Muscle layer of colon (tissue), 2 donors: ENCODE results near the gene PPP1R14D.

Source experiments
- H3K27ac ChIP-seq: one replicate; pipeline ENCODE4 v1.7.0; 2013; ENCODE audit warnings: low read depth, mild to moderate bottlenecking, low read length, moderate library complexity
- H3K27me3 ChIP-seq, 2 donors: one replicate each; pipeline ENCODE4 v1.7.0; 2013; ENCODE audit warnings: low read length in 2 of 2, mild to moderate bottlenecking in 2 of 2; ENCODE audit not compliant: insufficient read depth in 2 of 2, control insufficient read depth in 1 of 2
- H3K36me3 ChIP-seq: one replicate; pipeline ENCODE4 v1.7.0; 2013; ENCODE audit warnings: mild to moderate bottlenecking, low read length; ENCODE audit not compliant: insufficient read depth
- H3K4me1 ChIP-seq: one replicate; pipeline ENCODE4 v1.7.0; 2013; ENCODE audit warnings: mild to moderate bottlenecking, low read length; ENCODE audit not compliant: insufficient read depth
- H3K4me3 ChIP-seq, 2 donors: one replicate each; pipeline ENCODE4 v1.7.0; 2013; ENCODE audit warnings: low read length in 2 of 2, low read depth in 1 of 2, mild to moderate bottlenecking in 1 of 2, moderate library complexity in 1 of 2
- H3K9ac ChIP-seq: one replicate; pipeline ENCODE4 v1.7.0; 2013; ENCODE audit warnings: low read length
- H3K9me3 ChIP-seq: one replicate; pipeline ENCODE4 v1.7.0; 2013; ENCODE audit warnings: mild to moderate bottlenecking, low read length
- donor health status: abdominal sarcoma.
- donor health status: Adenocarcinoma of cecum.

Gene PPP1R14D

DNA sequence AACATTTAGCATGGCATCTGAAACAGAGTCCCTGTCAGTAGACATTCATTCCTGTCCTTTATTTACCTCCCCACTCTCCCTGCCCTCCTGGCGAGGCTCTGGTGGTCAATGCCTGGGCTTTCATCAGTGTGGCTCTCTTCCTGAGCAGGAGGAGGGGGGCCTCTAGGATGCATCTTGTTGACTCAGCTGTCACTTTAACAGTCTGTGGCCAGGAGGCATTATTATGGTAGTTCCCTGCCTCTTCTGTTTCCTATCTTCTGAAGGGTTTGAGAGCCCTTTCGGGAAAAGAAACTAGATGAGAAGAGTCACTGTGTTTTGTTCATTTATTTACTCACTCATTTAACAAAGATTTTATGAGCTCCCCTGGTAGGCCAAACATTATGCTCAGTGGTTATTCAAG lies 2.4 kb upstream of the PPP1R14D start:
- no peaks in the 10 kb centered on the region for H3K27me3 ChIP-seq

DNA sequence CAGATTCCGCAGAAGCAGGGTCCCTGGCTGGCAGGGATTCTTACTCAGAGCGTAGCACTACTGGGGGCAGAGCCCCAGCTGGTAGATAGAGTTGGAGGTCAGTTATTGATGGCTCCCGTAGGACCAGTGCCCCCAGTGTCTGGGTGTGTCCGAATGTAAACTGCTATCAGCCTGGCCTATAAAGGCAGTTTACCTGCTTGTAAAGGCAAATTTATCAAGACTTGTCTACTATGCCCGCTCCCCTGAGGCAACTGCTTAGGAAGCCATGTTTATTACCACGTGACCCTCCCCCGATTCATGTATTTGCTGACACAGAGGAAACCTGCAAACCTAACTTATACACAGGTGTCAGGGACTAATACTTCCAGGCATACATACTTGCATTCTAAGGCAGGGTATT lies 607 bp upstream of the PPP1R14D start:
- H3K27me3 ChIP-seq, result no peaks in the 10 kb centered on the region
- no peak overlapping the region for H3K27ac ChIP-seq
- H3K9ac ChIP-seq, result no peak overlapping the region
- no peaks in the 10 kb centered on the region for H3K4me1 ChIP-seq
- no peaks in the 10 kb centered on the region for H3K36me3 ChIP-seq
- no peaks in the 10 kb centered on the region for H3K9me3 ChIP-seq
- H3K4me3 ChIP-seq, result no peak overlapping the region

More for the DNA sequence above, 2.4 kb upstream of the PPP1R14D start:
- no peaks in the 10 kb centered on the region for H3K9me3 ChIP-seq
- H3K4me3 ChIP-seq, result no peak overlapping the region
- H3K36me3 ChIP-seq, result no peaks in the 10 kb centered on the region
- no peaks in the 10 kb centered on the region for H3K4me1 ChIP-seq
- no peak overlapping the region for H3K9ac ChIP-seq
- no peak overlapping the region for H3K27ac ChIP-seq

DNA sequence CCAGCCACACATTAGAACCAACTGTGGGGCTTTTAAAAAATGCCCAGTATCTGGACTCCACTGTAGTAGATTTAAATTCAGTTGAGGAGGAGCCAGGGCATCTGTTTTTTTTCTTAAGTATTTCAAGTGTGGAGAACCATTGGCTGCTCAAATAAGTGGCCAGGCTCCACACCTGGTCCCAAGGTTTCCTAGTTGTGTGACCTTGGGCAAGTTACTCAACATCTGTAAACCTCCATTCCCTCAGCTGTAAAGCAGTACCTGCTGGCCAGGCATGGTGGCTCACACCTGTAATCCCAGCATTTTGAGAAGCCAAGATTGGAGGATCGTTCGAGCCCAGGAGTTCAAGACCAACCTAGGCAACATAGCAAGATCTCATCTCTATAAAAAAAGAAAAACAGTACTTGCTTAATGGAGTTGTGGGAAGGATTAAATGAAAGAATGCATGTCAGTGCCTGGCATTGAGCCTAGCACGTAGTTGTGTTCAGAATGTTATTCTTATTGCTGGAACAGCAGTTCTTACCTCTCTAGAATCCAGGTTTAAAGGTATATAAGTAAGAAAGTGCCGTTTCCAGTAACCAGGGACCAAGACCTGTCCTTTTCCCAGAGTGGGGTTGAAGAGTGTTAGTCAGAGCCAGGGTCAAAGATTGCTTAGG lies 2.0 kb downstream of the PPP1R14D start:
- H3K4me1 ChIP-seq, result no peaks in the 10 kb centered on the region
- H3K9ac ChIP-seq, result no peak overlapping the region
- no peak overlapping the region for H3K4me3 ChIP-seq
- no peaks in the 10 kb centered on the region for H3K9me3 ChIP-seq
- H3K27me3 ChIP-seq, result no peaks in the 10 kb centered on the region
- no peaks in the 10 kb centered on the region for H3K36me3 ChIP-seq
- no peak overlapping the region for H3K27ac ChIP-seq

DNA sequence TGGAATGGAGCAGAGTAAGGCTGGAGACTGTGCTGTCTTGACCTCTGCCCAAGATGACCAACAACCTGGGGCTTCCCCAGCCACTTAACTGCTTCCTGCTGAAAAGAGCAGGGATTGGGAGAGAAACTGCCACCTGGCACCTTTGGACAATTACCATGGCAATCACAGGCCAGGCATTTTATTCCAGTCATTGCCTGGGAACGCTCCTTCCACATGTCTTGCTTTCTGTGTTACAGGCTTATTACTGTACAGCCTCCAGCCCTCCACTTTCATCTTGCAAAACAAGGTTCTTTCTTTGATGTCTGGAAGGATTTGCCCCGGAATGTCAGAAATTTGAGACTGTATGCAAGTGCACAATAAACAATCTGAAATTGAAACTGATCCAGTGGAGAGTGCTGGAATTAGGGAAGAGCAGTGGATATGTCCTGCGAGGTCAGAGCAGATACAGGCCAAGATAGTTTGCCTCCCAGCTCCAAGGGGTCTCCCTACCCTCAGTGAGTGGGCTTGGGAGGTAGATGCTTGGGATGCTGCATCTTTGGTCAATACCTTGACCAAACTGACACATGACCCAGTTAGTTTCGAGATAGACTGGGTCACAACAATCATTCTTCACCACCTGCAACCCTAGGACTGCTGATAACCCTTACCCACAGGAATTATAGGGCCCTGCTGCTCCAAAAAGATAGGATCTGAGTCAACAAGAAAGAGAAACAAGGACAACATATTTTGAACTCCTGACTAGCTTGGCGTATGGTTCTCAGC lies 2.7 kb downstream of the PPP1R14D start:
- no peak overlapping the region for H3K27ac ChIP-seq
- no peaks in the 10 kb centered on the region for H3K4me1 ChIP-seq
- H3K4me3 ChIP-seq, result no peak overlapping the region
- no peaks in the 10 kb centered on the region for H3K27me3 ChIP-seq
- no peaks in the 10 kb centered on the region for H3K9me3 ChIP-seq
- no peak overlapping the region for H3K9ac ChIP-seq
- H3K36me3 ChIP-seq, result no peaks in the 10 kb centered on the region

DNA sequence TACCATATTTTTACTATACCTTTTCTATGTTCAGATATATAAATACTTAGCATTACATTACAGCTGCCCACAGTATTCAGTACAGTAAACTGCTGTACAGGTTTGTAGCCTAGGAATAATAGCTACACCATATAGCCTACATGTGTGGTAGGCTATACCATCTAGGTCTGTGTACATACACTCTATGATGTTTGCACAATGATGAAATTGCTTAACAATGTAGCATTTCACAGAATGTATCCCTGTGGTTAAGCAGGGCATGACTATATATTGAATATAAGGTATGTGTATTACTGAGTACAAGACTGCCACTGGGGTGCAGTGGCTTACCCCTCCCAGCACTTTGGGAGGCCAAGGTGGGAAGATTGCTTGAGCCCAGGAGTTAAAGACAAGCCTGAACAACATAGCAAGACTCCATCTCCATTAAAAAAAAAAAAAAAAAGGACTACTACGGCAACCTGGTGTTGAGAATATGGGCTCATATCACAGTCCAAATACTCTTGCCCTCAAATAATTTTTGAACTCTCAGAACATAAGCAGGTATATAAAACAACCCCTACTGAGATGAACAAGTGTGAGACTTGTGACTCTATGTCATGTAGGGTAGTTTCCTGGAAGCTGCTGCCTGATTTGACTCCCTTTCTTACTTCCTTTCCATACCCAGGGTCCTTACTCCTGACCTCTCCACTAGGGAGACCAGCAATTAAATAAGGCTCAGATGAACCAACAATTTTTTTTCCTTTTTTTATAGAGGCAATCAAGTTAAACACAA lies 4.8 kb downstream of the PPP1R14D start:
- H3K9ac ChIP-seq, result no peak overlapping the region
- H3K4me1 ChIP-seq, result no peaks in the 10 kb centered on the region
- H3K9me3 ChIP-seq, result no peaks in the 10 kb centered on the region
- H3K4me3 ChIP-seq, result no peak overlapping the region
- H3K27ac ChIP-seq, result no peak overlapping the region
- H3K36me3 ChIP-seq, result no peaks in the 10 kb centered on the region
- H3K27me3 ChIP-seq, result no peaks in the 10 kb centered on the region

DNA sequence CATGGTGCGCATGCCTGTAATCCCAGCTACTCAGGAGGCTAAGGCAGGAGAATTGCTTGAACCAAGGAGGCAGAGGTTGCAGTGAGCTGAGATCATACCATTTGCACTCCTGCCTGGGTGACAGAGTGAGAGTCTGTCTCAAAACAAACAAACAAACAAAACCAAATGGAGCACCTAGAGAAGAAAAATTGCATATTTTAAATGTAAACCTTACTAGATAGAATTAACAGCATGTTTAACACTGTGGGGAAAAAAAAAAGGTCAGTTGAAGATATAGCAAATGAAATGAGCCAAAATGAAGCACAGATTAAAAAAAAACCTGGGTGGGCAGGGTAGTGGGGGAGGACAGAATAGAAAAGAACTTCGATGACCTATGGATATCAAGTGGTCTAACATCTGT lies 7.3 kb downstream of the PPP1R14D start:
- no peak overlapping the region for H3K4me3 ChIP-seq
- H3K27ac ChIP-seq, result no peak overlapping the region
- H3K4me1 ChIP-seq, result no peaks in the 10 kb centered on the region
- no peak overlapping the region for H3K9ac ChIP-seq
- no peaks in the 10 kb centered on the region for H3K27me3 ChIP-seq
- no peaks in the 10 kb centered on the region for H3K9me3 ChIP-seq
- no peaks in the 10 kb centered on the region for H3K36me3 ChIP-seq

DNA sequence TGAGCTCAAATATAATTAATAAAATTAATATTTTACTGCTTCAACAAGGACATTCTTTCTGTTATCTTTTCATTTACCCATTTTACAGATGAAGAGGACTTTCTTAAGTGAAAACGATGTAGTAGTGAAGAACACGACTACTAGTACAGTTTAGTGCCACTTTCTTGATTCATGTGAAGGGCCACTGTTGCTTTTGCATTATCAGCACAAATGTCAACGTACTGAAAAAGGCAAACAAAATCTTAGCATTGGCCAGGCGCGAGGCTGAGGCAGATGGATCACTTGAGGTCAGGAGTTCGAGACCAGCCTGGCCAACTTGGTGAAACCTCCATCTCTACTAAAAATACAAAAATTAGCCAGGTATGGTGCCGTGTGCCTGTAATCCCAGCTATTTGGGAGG lies 9.5 kb downstream of the PPP1R14D start:
- no peaks in the 10 kb centered on the region for H3K9me3 ChIP-seq

DNA sequence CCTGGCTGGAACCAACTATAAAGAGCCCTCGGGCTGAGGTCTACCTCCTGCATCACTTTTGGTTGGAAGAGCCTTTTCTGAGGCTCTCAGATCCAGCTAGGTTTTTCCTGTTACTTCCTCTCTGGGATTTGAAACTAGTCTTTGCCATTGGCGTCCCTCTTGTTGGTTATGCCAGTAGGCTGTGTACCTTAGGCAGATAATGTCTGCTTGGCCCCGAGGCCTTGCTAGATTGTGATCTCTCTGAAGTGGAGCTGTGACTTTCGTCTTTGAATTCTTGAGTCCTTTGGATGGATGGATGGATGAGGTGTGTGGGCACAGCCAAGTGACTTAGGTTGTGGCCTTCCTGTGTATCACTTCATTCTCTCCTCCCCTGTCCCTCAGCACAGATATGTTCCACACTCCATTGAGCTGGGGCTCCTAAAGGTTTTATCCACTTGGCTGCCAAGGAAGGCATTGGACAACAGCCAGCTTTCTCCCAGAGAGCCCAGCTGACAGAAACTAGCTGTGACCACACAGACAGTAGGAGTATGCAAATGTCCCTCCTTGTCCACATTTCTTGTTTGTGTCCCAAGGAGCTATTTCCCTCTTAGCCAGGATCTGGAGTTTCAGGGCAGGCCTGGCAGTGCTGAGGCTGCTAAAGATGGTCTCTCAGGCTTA lies 13.3 kb downstream of the PPP1R14D start:
- H3K36me3 ChIP-seq, result peaks cover 28% of the 10 kb centered on the region
- H3K27ac ChIP-seq, result no peak overlapping the region
- no peaks in the 10 kb centered on the region for H3K4me1 ChIP-seq

More for the DNA sequence above, 9.5 kb downstream of the PPP1R14D start:
- Histone ChIP-seq H3K9ac (no peak overlapping the region), H3K4me1 (no peaks in the 10 kb centered on the region), H3K4me3 (no peak overlapping the region), H3K27me3 (no peaks in the 10 kb centered on the region), H3K36me3 (peaks cover 10% of the 10 kb centered on the region), H3K27ac (no peak overlapping the region)

DNA sequence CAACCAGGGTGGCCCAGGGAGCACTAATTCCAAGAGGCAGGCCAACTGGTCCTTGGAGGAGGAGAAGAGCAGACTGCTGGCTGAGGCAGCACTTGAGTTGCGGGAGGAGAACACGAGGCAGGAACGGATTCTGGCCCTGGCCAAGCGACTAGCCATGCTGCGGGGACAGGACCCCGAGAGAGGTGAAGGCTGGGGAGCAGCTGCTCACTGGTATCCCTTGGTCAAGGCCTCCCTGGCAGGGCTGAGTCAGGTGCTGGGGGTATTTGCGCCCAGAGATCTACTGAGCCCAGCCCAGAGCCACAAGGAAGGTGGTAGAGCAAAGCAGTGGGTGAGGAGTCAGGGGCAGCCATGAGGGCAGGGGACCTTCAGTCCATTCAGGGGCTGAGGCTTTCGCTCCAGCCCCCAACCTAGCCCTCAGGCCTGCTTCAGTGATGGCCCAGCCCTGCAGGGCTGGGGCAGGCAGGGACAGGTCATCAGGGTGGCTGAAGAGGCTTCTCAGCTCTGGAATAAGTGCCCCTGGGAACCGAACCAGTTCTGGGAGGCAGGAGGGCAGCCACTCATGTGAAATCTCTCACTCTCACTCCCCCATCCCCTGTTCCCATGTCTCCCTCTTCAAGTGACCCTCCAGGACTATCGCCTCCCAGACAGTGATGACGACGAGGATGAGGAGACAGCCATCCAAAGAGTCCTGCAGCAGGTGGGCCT lies 15.6 kb downstream of the PPP1R14D start:
- Histone ChIP-seq H3K27me3 (no peaks in the 10 kb centered on the region), H3K4me3 (no peak overlapping the region), H3K9ac (no peak overlapping the region), H3K36me3 (peaks cover 28% of the 10 kb centered on the region), H3K27ac (no peak overlapping the region), H3K9me3 (no peaks in the 10 kb centered on the region), H3K4me1 (peaks cover 9% of the 10 kb centered on the region)

More for the DNA sequence above, 13.3 kb downstream of the PPP1R14D start:
- Histone ChIP-seq H3K4me3 (no peak overlapping the region), H3K9me3 (no peaks in the 10 kb centered on the region), H3K27me3 (no peaks in the 10 kb centered on the region), H3K9ac (no peak overlapping the region)

DNA sequence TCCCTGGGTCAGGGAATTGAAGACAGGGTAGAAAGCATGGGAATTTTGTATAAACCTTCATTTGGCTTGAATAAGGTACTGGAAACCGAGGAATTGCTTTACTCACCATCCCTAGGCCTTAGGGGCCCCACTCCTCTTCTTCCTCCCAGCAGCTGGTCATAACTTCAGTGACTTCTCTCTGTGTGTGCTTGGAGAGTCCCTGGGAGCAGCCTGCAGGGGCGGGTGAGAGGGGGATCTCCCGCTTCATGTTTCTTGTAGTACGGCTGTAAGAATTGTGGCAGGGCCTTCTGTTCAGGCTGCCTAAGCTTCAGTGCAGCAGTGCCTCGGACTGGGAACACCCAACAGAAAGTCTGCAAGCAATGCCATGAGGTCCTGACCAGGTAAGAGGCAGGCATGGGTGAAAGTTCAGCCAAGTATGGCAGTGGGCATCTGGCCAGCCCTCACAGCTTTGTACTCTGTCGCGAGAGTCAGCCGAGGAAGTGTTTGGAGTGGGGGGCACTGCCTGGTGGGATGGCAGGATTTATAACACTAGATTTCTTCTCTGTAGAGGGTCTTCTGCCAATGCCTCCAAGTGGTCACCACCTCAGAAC lies 19.6 kb downstream of the PPP1R14D start:
- Histone ChIP-seq H3K9ac (no peak overlapping the region), H3K36me3 (peaks cover 17% of the 10 kb centered on the region), H3K27me3 (no peaks in the 10 kb centered on the region), H3K27ac (no peak overlapping the region), H3K4me3 (no peak overlapping the region), H3K4me1 (peaks cover 15% of the 10 kb centered on the region), H3K9me3 (no peaks in the 10 kb centered on the region)
